Measurements from ENCODE around the gene MMP25.
"Not testable (repeated sequence)": the region's sequence is repeated elsewhere in the genome, so short reads cannot be mapped to it uniquely, and the experiment has no call there.

- TF ChIP-seq POLR2A, CTCF (IDR thresholded peaks at IDR 0.05): not testable (repeated sequence)
These were observed 6.4 kb downstream of the MMP25 start for GRCh38 chr16:3052571-3053329.
